ENCODE results near the gene SOS1. TPM values are rescaled to one million over a fixed set of nuclear protein-coding genes. Genes with fewer than 3 reads are reported as not detected.

The SOS1 gene
- total RNA-seq, 2 donors from 2014 or later: 26.3 to 43.9 TPM

DNA sequence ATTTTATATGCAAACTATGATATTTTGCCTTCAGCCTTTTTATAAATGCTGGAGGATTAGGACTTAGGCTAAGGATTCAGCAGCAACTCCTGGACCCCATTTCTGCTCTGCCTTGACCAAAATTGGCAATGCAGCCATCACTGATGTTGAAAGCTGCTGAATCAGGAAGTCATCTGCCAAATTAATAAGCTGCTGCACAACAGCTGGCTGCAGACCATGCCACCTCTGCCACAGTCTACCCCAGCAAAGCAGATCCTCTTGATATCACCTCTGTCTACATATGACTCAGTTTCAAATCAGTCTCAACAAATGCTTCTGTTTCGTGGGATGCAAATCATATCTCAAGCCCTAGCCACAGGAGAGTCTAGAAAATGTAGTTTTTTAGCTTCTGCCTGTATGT is 7.1 kb upstream of the SOS1 start:
- H3K9me3 ChIP-seq: no peaks in the 10 kb centered on the region
- H3K4me1 ChIP-seq: no peaks in the 10 kb centered on the region
- H3K36me3 ChIP-seq: no peaks in the 10 kb centered on the region
- no peak overlapping the region for H3K4me3 ChIP-seq
- H3K9ac ChIP-seq (ENCODE audit: low read depth in 2 of 2, low read length in 2 of 2): no peak overlapping the region
- no peaks in the 10 kb centered on the region for H3K27me3 ChIP-seq
- DNase-seq: no peak
- intact Hi-C loops (cut with DNase I): loop anchor here (5.0 kb wide), 1 partner anchor 71 kb away; no protein-coding TSS in a partner anchor
- TF ChIP-seq, protein P1, sequence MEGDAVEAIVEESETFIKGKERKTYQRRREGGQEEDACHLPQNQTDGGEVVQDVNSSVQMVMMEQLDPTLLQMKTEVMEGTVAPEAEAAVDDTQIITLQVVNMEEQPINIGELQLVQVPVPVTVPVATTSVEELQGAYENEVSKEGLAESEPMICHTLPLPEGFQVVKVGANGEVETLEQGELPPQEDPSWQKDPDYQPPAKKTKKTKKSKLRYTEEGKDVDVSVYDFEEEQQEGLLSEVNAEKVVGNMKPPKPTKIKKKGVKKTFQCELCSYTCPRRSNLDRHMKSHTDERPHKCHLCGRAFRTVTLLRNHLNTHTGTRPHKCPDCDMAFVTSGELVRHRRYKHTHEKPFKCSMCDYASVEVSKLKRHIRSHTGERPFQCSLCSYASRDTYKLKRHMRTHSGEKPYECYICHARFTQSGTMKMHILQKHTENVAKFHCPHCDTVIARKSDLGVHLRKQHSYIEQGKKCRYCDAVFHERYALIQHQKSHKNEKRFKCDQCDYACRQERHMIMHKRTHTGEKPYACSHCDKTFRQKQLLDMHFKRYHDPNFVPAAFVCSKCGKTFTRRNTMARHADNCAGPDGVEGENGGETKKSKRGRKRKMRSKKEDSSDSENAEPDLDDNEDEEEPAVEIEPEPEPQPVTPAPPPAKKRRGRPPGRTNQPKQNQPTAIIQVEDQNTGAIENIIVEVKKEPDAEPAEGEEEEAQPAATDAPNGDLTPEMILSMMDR (IDR thresholded peaks at IDR 0.05): no peak
- H3K27ac ChIP-seq: peak overlapping the region; percentile 35

GRCh38 chr2:39124746-39125057 is 3.9 kb upstream of the SOS1 start:
- H3K4me1 ChIP-seq: peaks cover 8% of the 10 kb centered on the region
- peak overlapping the region; percentile 42 for H3K4me3 ChIP-seq
- no peaks in the 10 kb centered on the region for H3K27me3 ChIP-seq
- peak overlapping the region; percentile 57 to 80 for H3K9ac ChIP-seq (ENCODE audit: low read depth in 2 of 2, low read length in 2 of 2)
- H3K9me3 ChIP-seq: no peaks in the 10 kb centered on the region
- intact Hi-C loops (cut with DNase I): loop anchor here (5.0 kb wide), 1 partner anchor 67 kb away; no protein-coding TSS in a partner anchor
- TF ChIP-seq, protein P1 (IDR thresholded peaks at IDR 0.05): no peak
- no peaks in the 10 kb centered on the region for H3K36me3 ChIP-seq
- H3K27ac ChIP-seq: peak overlapping the region; percentile 80
- no peak for DNase-seq

DNA sequence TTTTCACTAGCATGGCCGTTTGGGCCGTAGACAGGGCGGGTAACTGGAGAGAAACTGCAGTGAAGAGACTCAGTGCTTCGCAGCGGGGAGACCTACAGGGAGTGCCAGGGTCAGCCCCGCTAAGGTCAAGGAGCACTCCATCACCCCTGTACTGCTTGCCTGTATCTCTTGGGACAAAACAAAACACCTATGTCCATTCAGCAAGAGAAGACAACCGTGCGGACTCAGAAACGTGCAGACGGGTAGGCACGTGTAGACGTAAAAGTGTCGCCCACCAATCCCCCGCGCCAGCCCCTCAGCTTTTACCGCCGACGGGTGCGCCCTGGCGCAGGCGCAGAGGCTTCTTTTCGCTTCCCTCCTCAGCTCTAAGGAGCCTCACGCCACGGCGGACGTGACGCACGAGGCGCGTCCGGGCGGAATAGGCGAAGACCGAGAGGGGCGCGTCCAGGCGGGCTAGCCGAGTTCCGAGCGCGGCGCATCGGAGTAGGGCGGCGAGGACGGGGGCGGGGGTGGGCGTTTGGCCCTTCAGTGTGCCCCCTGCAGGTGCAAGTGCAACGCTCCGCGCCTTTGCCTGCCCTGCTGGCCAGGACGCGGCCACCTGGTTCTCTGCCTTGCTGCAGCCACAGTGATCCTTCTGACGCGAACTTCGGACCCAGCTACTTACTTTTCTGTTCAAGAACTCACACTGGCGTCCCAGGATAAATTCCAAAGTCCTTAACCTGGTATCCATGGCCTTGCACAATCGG is 3.3 kb upstream of the SOS1 start:
- TF ChIP-seq, protein P1 (IDR thresholded peaks at IDR 0.05): peak; percentile 44
- Histone ChIP-seq H3K36me3 (no peaks in the 10 kb centered on the region), H3K27ac (peak overlapping the region; percentile 80), H3K9me3 (no peaks in the 10 kb centered on the region), H3K9ac (ENCODE audit: low read depth in 2 of 2, low read length in 2 of 2) (peak overlapping the region; percentile 57 to 80), H3K4me1 (peaks cover 8% of the 10 kb centered on the region), H3K4me3 (peak overlapping the region; percentile 42), H3K27me3 (no peaks in the 10 kb centered on the region)
- intact Hi-C loops (cut with DNase I): no loop called here
- DNase-seq: peak; percentile 95

- Histone ChIP-seq H3K4me1 (peaks cover 8% of the 10 kb centered on the region), H3K9ac (ENCODE audit: low read depth in 2 of 2, low read length in 2 of 2) (peak overlapping the region; percentile 40 to 80), H3K9me3 (no peaks in the 10 kb centered on the region), H3K4me3 (peak overlapping the region; percentile 42), H3K27me3 (no peaks in the 10 kb centered on the region), H3K36me3 (no peaks in the 10 kb centered on the region), H3K27ac (peak overlapping the region; percentile 80)
- TF ChIP-seq, protein P1 (IDR thresholded peaks at IDR 0.05): no peak
- DNase-seq: no peak
- intact Hi-C loops (cut with DNase I): no loop called here
These were observed 2.7 kb upstream of the SOS1 start for GRCh38 chr2:39123436-39123999.

DNA sequence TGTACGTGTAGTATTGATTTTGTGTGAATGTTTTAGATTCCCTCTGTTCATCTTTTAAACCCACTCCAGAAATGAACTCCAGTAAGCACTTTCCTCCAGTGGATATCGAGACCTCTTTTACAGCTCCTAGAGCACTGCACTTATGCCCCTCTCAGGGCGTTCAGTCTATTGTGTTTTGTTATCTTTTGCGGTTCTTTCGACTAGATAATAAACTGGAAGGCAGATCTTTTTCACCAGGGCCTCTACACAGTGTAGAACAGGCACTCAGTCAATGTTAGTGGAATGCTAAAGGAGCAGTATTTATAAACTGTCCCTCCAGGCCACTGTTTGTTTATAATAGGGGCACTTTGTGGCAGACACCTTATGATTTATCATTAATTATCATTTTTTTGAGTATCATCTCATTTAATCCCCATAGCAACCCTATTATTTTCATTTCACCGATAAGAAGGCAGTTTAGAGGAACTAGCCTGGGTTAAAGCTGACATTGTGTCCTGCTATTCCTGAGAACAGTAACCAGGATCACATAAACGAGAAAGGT is 742 bp upstream of the SOS1 start:
- TF ChIP-seq, protein P1 (IDR thresholded peaks at IDR 0.05): no peak
- intact Hi-C loops (cut with DNase I): no loop called here
- Histone ChIP-seq H3K36me3 (no peaks in the 10 kb centered on the region), H3K4me1 (peaks cover 8% of the 10 kb centered on the region), H3K9ac (ENCODE audit: low read depth in 2 of 2, low read length in 2 of 2) (peak overlapping the region; percentile 59 to 90), H3K4me3 (peak overlapping the region; percentile 79), H3K27me3 (no peaks in the 10 kb centered on the region), H3K9me3 (no peaks in the 10 kb centered on the region), H3K27ac (peak overlapping the region; percentile 99)
- DNase-seq: no peak

Measured in colonic mucosa (tissue), 4 donors.